ENCODE data around the gene GABBR1. TPM values are rescaled to one million over a fixed set of nuclear protein-coding genes. Genes with fewer than 3 reads are reported as not detected.

GABBR1 gene
- total RNA-seq, 1 donor from 2014 or later, result 19.3 TPM

- H3K36me3 ChIP-seq, result peaks cover 50% of the 10 kb centered on the region
These were observed 30.2 kb downstream of the GABBR1 start for GRCh38 chr6:29602564-29603361.

DNA sequence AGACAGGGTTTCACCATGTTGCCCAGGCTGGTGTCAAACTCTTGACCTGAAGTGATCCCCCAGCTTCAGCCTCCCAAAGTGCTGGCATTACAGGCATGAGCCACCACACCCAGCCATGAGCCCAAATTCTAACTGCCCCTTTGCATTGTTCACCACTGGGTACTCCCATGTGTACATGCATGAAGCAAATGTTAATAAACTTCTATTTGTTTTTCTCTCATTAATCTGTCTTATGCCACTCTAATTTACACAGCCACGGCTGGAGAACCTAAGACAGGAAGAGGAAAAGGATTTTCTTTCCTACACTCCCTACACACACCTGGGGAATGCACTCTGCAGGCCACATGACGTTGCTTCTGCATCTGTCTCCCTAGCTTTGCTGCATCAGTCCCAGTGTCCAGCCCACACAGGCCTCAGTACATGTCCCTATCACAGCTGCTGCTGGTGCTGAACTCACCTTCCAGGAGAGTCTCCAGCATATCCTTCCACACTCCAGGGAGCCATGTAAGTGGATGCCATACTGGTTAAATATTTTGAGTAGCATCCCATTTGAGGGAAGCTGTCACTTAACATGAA is 34.7 kb downstream of the GABBR1 start:
- intact Hi-C loops (cut with micrococcal nuclease), result no loop called here
- H3K27me3 ChIP-seq (ENCODE audit: low read depth), result no peaks in the 10 kb centered on the region
- no peak for DNase-seq
- no peaks in the 10 kb centered on the region for H3K9me3 ChIP-seq (replicated peaks)
- H3K27ac ChIP-seq (replicated peaks), result no peak overlapping the region
- peaks cover 6% of the 10 kb centered on the region for H3K4me1 ChIP-seq
- H3K4me3 ChIP-seq, result no peak overlapping the region
- H3K36me3 ChIP-seq, result peaks cover 8% of the 10 kb centered on the region
- TF ChIP-seq, protein P1, sequence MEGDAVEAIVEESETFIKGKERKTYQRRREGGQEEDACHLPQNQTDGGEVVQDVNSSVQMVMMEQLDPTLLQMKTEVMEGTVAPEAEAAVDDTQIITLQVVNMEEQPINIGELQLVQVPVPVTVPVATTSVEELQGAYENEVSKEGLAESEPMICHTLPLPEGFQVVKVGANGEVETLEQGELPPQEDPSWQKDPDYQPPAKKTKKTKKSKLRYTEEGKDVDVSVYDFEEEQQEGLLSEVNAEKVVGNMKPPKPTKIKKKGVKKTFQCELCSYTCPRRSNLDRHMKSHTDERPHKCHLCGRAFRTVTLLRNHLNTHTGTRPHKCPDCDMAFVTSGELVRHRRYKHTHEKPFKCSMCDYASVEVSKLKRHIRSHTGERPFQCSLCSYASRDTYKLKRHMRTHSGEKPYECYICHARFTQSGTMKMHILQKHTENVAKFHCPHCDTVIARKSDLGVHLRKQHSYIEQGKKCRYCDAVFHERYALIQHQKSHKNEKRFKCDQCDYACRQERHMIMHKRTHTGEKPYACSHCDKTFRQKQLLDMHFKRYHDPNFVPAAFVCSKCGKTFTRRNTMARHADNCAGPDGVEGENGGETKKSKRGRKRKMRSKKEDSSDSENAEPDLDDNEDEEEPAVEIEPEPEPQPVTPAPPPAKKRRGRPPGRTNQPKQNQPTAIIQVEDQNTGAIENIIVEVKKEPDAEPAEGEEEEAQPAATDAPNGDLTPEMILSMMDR (IDR thresholded peaks at IDR 0.05; ENCODE audit: borderline replicate concordance), result no peak

More at GRCh38 chr6:29602564-29603361, 30.2 kb downstream of the GABBR1 start:
- H3K4me1 ChIP-seq, result no peaks in the 10 kb centered on the region
- H3K9me3 ChIP-seq (replicated peaks), result no peaks in the 10 kb centered on the region
- H3K27ac ChIP-seq (replicated peaks), result no peak overlapping the region
- intact Hi-C loops (cut with micrococcal nuclease), result no loop called here
- no peak for DNase-seq
- H3K4me3 ChIP-seq, result no peak overlapping the region
- no peaks in the 10 kb centered on the region for H3K27me3 ChIP-seq (ENCODE audit: low read depth)
- TF ChIP-seq, protein P1 (IDR thresholded peaks at IDR 0.05; ENCODE audit: borderline replicate concordance), result no peak

DNA sequence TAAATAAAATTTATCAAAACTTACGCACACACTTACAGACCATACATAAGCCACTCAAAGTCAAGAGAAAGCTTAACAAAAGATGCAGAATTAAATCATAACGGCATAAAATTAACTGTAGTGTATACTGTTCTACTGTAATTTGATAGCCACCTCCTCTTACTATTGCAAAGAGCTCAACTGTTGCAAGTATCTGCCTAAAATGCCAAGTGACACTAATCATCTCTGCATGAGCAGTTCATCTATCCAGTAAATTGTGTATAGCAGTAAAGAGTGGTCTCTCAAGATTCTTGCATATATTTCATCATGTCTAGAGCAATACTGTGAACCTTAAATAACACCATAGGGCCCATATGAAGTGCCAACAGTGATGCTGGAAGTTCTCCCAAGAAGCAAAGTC is 35.8 kb downstream of the GABBR1 start:
- Histone ChIP-seq H3K27me3 (ENCODE audit: low read depth) (peaks cover 2% of the 10 kb centered on the region), H3K36me3 (peaks cover 1% of the 10 kb centered on the region), H3K4me3 (no peak overlapping the region), H3K27ac (replicated peaks) (no peak overlapping the region), H3K9me3 (replicated peaks) (no peaks in the 10 kb centered on the region), H3K4me1 (peaks cover 8% of the 10 kb centered on the region)
- no peak for DNase-seq
- intact Hi-C loops (cut with micrococcal nuclease), result no loop called here
- TF ChIP-seq, protein P1 (IDR thresholded peaks at IDR 0.05; ENCODE audit: borderline replicate concordance), result no peak

GRCh38 chr6:29596381-29596900 is 36.5 kb downstream of the GABBR1 start:
- no peaks in the 10 kb centered on the region for H3K36me3 ChIP-seq
- intact Hi-C loops (cut with micrococcal nuclease), result no loop called here
- no peak overlapping the region for H3K27ac ChIP-seq (replicated peaks)
- no peaks in the 10 kb centered on the region for H3K9me3 ChIP-seq (replicated peaks)
- TF ChIP-seq, protein P1 (IDR thresholded peaks at IDR 0.05; ENCODE audit: borderline replicate concordance), result no peak
- no peak overlapping the region for H3K4me3 ChIP-seq
- peaks cover 8% of the 10 kb centered on the region for H3K4me1 ChIP-seq
- peaks cover 10% of the 10 kb centered on the region for H3K27me3 ChIP-seq (ENCODE audit: low read depth)
- DNase-seq, result no peak

GRCh38 chr6:29593199-29593855 is 39.7 kb downstream of the GABBR1 start:
- peaks cover 8% of the 10 kb centered on the region for H3K4me1 ChIP-seq
- H3K36me3 ChIP-seq, result no peaks in the 10 kb centered on the region
- DNase-seq, result no peak
- intact Hi-C loops (cut with micrococcal nuclease), result no loop called here
- H3K27ac ChIP-seq (replicated peaks), result no peak overlapping the region
- H3K27me3 ChIP-seq (ENCODE audit: low read depth), result peaks cover 23% of the 10 kb centered on the region
- TF ChIP-seq, protein P1 (IDR thresholded peaks at IDR 0.05; ENCODE audit: borderline replicate concordance), result no peak
- no peaks in the 10 kb centered on the region for H3K9me3 ChIP-seq (replicated peaks)
- no peak overlapping the region for H3K4me3 ChIP-seq
